Stimulated activated CD8-positive, alpha-beta memory T cell treated with anti-CD3 and anti-CD28 coated beads, Interleukin-4, amount 100 ng/mL, for 4 hours (primary cell): ENCODE results near the gene TMED9.
A peak's percentile ranks its signal among the peaks of the same experiment; 100 is the strongest.

Source experiments
- DNase-seq, 2 donors: peaks; one replicate each; pipeline ENCODE4 v3.0.0-alpha.2; 2020; ENCODE audit warnings: low read depth in 2 of 2, low spot score in 1 of 2

Gene TMED9

GRCh38 chr5:177576169-177576568, 15.8 kb upstream of the TMED9 start:
- DNase-seq, result no peak

GRCh38 chr5:177578316-177578715, 13.7 kb upstream of the TMED9 start:
- no peak for DNase-seq

GRCh38 chr5:177588413-177588909, 3.5 kb upstream of the TMED9 start:
- DNase-seq, result no peak

GRCh38 chr5:177590406-177590805, 1.6 kb upstream of the TMED9 start:
- DNase-seq, result no peak

GRCh38 chr5:177591690-177592009, 353 bp upstream of the TMED9 start:
- no peak for DNase-seq

- DNase-seq, result no peak
Measured at GRCh38 chr5:177592905-177593304, 902 bp downstream of the TMED9 start.

- no peak for DNase-seq
Measured at GRCh38 chr5:177593511-177593910, 1.5 kb downstream of the TMED9 start.

GRCh38 chr5:177594071-177594470, 2.1 kb downstream of the TMED9 start:
- DNase-seq, result no peak

- no peak for DNase-seq
Measured at GRCh38 chr5:177595026-177595585, 3.1 kb downstream of the TMED9 start.

GRCh38 chr5:177595991-177596774, 4.2 kb downstream of the TMED9 start:
- no peak for DNase-seq

GRCh38 chr5:177596775-177597238, 4.8 kb downstream of the TMED9 start:
- DNase-seq, result no peak

- no peak for DNase-seq
Measured at GRCh38 chr5:177598477-177598876, 6.5 kb downstream of the TMED9 start.

- peak; percentile 65 to 75 for DNase-seq
Measured at GRCh38 chr5:177599731-177600507, 7.9 kb downstream of the TMED9 start, which contains the start of gene B4GALT7. TSS of gene B4GALT7 (plus strand) at chr5:177600132. CDS start at chr5:177600211, 79 bp downstream.

GRCh38 chr5:177600508-177601018, 8.6 kb downstream of the TMED9 start:
- DNase-seq, result no peak

- DNase-seq, result no peak
Measured at GRCh38 chr5:177601126-177601525, 9.1 kb downstream of the TMED9 start.

- DNase-seq, result no peak
Measured at GRCh38 chr5:177601577-177602457, 9.8 kb downstream of the TMED9 start.

- DNase-seq, result no peak
Measured at GRCh38 chr5:177602458-177602830, 10.4 kb downstream of the TMED9 start.

- DNase-seq, result no peak
Measured at GRCh38 chr5:177603631-177604030, 11.6 kb downstream of the TMED9 start.

GRCh38 chr5:177604116-177604521, 12.1 kb downstream of the TMED9 start:
- no peak for DNase-seq

- no peak for DNase-seq
Measured at GRCh38 chr5:177604656-177605055, 12.7 kb downstream of the TMED9 start.

- DNase-seq, result no peak
Measured at GRCh38 chr5:177605078-177605477, 13.1 kb downstream of the TMED9 start.
